T-helper 2 cell treated with Interferon-gamma antibody and Interleukin-4, amounts not matched to agents 100 ng/mL and 5 ng/mL, for 36 hours (primary cell): ENCODE measurements around the gene SMCR8. TPM values are rescaled to one million over a fixed set of nuclear protein-coding genes. Genes with fewer than 3 reads are reported as not detected.
"Not testable (repeated sequence)": the region's sequence is repeated elsewhere in the genome, so short reads cannot be mapped to it uniquely, and the experiment has no call there.

Experiments used
- intact Hi-C: fragments of 100-400 bp; cut with micrococcal nuclease; formaldehyde crosslinking; loops from one replicate; pipeline ENCODE4 v1.15.1; 2023
- total RNA-seq: library from RNA; stranded (reverse); gene quantifications from 2 replicates; pipeline ENCODE4 v1.2.3, GENCODE V29; 2022

The SMCR8 gene
- total RNA-seq, 1 donor from 2014 or later: 25.5 TPM

GRCh38 chr17:18318117-18318516, 3.0 kb downstream of the SMCR8 start:
- intact Hi-C loops: loop anchor here (10.0 kb wide), 2 partner anchors 843 to 1057 kb away; partner anchors contain the start of genes MAPK7 and MED9

- intact Hi-C loops: loop anchor here (10.0 kb wide), 2 partner anchors 844 to 1056 kb away; partner anchors contain the start of genes MAPK7 and MED9
Measured at GRCh38 chr17:18318771-18319450, 3.8 kb downstream of the SMCR8 start.

DNA sequence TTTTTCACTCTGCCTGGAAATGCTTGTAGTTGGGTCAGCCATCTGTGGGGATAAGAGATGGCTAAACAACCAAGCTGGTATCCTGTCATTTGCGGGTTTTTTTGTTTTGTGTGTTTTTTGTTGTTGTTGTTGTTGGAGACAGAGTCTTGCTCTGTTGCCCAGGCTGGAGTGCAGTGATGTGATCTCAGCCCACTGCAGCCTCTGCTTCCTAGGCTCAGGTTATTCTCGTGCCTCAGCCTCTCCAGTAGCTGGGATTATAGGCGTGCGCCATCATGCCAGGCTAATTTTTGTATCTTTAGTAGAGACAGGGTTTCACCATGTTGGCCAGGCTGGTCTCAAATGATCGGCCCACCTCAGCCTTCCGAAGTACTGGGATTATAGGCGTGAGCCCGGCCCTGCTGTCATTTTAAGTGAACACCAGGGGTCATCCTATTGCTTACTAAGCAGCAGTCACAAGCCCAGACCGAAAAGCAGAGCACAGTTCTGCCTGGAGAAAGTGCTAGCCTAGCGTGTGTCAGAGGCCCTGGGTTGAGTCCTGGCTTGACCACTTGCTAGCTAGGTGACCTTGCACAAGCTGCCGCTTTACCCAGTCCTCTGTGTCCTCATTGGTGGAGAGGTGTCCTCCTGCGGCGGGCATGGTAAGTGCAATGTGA, 4.6 kb downstream of the SMCR8 start:
- intact Hi-C loops: loop anchor here (10.0 kb wide), 2 partner anchors 845 to 1055 kb away; partner anchors contain the start of genes MAPK7 and MED9

- intact Hi-C loops: no loop called here
Measured at GRCh38 chr17:18320301-18320700, 5.2 kb downstream of the SMCR8 start.

- intact Hi-C loops: no loop called here
Measured at GRCh38 chr17:18321309-18321708, 6.2 kb downstream of the SMCR8 start.

DNA sequence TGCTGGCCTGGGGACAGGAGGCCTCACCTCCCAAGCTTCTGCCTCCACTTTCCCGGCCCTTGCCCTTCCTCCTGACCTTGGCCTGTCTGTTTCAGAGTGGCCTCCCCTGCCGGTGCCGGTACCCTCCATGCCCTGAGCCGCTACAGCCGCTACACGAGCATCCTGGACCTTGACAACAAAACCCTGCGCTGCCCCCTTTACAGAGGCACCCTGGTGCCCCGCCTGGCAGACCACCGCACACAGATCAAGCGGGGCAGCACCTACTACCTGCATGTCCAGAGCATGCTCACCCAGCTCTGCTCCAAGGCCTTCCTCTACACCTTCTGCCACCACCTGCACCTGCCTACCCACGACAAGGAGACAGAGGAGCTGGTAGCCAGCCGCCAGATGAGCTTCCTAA, 7.4 kb downstream of the SMCR8 start:
- intact Hi-C loops: no loop called here

DNA sequence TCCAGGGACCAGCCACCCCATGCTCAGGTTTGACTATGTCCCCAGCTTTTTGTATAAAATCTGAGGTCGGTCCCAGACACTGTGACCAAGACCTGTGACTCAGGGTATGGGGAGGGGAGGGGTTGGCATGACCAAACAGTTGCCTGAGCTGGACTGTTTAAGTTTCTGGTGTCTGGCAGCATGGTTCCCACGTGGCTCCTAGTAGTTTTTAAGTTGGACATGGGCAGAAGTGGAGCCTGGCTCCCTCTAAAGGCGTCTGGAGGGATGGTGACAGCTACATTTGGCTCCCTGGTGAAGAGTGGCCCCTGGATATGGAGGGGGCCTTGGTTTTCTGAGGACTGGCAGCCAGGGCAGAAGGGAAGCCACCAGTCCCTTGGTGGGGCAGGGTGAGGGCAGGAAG, 7.9 kb downstream of the SMCR8 start:
- intact Hi-C loops: no loop called here

DNA sequence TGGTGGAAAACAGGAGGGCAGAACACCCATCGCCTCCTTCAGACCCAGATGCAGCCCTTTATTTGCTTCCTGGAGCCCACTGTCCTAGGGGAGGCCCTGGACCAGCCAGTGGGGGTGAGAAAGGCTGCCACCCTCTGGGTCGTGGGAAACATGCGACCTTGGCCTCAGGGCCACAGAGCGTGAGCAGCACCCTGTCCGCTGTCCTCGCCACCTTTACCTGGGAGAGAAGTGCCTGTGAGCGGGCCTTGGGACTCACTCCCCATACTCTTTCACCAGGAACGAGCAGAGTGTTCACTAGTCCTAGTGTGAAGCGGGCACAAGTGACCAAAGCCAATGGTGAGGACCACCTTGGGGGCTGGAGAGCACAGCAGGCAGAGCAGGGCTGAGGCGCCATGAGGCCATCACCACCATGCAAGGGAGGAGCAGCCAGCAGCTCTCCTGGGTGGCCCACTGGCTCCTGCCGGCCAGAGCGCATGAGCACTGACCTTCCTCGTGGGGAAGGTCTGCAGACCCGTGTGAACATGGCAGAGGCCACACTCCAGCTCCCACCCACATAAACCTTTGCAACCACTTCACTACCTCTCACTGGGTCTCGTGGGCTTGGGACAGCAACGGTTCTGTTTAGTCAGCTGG, 8.5 kb downstream of the SMCR8 start:
- intact Hi-C loops: no loop called here

- intact Hi-C loops: no loop called here
Measured at GRCh38 chr17:18324140-18325050, 9.3 kb downstream of the SMCR8 start.

DNA sequence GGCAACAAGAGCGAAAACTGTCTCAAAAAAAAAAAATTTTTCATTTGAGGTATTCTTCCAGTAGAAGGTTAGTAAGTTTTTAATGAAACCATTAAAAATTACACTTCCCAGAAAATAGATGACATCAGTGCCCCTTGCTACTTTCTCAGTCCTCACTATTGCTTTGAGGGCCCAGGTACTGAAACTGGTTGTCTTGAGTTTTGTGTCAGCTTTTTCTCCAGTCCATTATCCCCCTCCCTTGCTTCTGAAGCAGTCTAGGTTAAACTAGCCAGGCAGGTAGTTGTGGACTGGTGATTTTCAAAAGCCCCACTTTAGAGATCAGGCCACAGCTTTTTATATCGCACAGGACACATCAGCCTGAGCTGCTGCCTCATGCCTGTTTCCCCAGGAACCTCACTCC, 10.9 kb downstream of the SMCR8 start:
- intact Hi-C loops: no loop called here

- intact Hi-C loops: no loop called here
Measured at GRCh38 chr17:18326572-18326971, 11.5 kb downstream of the SMCR8 start.

- intact Hi-C loops: no loop called here
Measured at GRCh38 chr17:18327093-18327492, 12.0 kb downstream of the SMCR8 start.

DNA sequence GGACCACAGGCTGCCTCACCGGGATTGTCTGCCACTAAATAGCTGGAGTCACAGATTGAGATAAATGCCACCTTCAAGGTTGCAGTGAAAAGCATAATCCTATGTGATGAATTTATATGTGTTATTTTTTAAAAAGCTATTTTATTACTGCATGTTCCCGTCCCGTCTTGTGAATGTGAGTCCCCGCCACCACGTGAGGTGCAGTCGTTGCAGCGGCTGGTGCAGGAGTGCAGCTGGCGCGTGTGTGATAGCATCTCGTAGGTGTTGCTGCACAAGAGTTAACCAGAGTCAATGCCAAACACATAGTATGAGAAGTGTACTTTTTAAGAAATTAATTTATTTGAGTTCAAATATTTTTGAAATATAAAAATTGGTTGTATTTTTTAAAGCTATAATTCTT, 12.5 kb downstream of the SMCR8 start:
- intact Hi-C loops: no loop called here

DNA sequence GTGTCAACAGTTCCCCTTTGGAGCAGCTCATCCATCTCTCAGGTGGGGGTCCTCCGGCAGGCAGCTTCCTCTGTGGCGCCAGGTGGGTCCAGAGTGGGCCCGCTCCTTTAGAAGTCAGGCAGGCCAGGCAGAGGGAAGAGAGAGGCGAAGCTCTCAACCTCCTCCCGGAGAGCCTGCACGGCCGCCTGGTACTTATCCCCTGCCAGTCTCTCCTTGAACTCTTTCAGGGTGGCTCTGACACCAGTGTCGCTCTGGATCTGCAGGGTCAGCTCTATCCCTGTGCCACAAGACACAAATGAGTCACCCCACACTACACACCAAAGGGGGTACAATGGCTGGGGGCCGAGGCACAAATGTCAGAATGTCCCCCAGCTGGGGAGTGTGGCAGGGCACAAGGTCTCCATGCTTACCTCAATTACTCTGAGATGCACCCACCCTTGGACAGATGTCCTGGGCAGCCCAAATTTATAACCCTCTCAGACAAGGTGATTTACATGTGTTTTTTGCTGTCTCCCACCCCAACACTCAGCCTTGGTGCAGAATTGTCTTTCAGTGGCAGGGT, 13.6 kb downstream of the SMCR8 start:
- intact Hi-C loops: no loop called here

- intact Hi-C loops: no loop called here
Measured at GRCh38 chr17:18331879-18332278, 16.8 kb downstream of the SMCR8 start.

- intact Hi-C loops: no loop called here
Measured at GRCh38 chr17:18332909-18333489, 17.9 kb downstream of the SMCR8 start.

GRCh38 chr17:18338158-18338557, 23.1 kb downstream of the SMCR8 start:
- intact Hi-C loops: not testable (repeated sequence)

- intact Hi-C loops: no loop called here
Measured at GRCh38 chr17:18339933-18340332, 24.8 kb downstream of the SMCR8 start.

DNA sequence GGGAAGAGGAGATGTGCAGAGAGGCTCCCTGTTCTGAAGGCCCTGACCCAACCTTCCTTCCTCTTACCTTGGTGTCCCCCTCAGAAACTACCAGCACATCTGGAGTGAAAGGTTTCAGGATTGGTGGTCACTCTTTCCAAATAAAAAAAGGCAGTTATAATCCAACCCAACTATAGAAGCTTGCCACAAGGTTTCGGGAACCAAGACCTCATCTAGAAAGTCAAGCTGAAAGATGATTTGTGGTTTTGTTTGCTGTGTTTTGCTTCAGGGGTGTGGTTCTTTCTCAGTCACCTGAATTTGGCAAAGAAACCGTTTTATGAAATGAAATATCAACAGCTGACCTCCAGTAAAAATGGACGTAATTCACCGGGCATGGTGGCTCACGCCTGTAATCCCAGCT, 28.9 kb downstream of the SMCR8 start:
- intact Hi-C loops: no loop called here

- intact Hi-C loops: no loop called here
Measured at GRCh38 chr17:18353541-18353940, 38.4 kb downstream of the SMCR8 start.

- intact Hi-C loops: no loop called here
Measured at GRCh38 chr17:18356624-18357023, 41.5 kb downstream of the SMCR8 start.
